HL-60 (cell line): ENCODE measurements around the gene FAM174C.

ENCODE experiments used
- DNase-seq, 2 experiments: peaks; one replicate each; pipeline ENCODE4 v3.0.0-alpha.2; 2010 to 2020; ENCODE audit warnings: low read depth in 1 of 2, low spot score in 1 of 2
- H3K27ac ChIP-seq: fragments of 250-450 bp; sonication (Bioruptor Pico); replicated peaks from 2 replicates; pipeline ENCODE4 v1.5.1; 2020; ENCODE audit warnings: mild to moderate bottlenecking, moderate library complexity
- H3K27me3 ChIP-seq: fragments of 250-450 bp; sonication (Bioruptor Pico); 2 replicates; pipeline ENCODE4 v1.5.1; 2021; ENCODE audit warnings: mild to moderate bottlenecking, moderate library complexity; ENCODE audit not compliant: insufficient read depth, poor library complexity, severe bottlenecking
- H3K4me3 ChIP-seq: replicated peaks from 2 replicates; pipeline ENCODE4 v1.5.1; 2011; ENCODE audit warnings: mild to moderate bottlenecking, control low read depth, low read length; ENCODE audit not compliant: insufficient read depth
- GABPA ChIP-seq: IDR thresholded peaks from 2 replicates; pipeline ENCODE4 v1.6.1; 2012; ENCODE audit warnings: low read depth
- POLR2AphosphoS5 ChIP-seq: IDR thresholded peaks from 2 replicates; pipeline ENCODE4 v1.6.1; 2012; ENCODE audit warnings: low read depth
- SPI1 ChIP-seq: IDR thresholded peaks from 2 replicates; pipeline ENCODE4 v1.6.1; 2012; ENCODE audit warnings: low read depth, mild to moderate bottlenecking, borderline replicate concordance
- TF ChIP-seq, protein P1 (sequence below): IDR thresholded peaks from one replicate; pipeline ENCODE4 v1.5.1; 2011; ENCODE audit warnings: low read length, control low read depth, inconsistent platforms; ENCODE audit not compliant: insufficient read depth
- TF ChIP-seq, protein P2 (sequence below): IDR thresholded peaks from 2 replicates; pipeline ENCODE4 v1.6.1; 2012; ENCODE audit warnings: low read depth; ENCODE audit not compliant: insufficient replicate concordance

Gene FAM174C

DNA sequence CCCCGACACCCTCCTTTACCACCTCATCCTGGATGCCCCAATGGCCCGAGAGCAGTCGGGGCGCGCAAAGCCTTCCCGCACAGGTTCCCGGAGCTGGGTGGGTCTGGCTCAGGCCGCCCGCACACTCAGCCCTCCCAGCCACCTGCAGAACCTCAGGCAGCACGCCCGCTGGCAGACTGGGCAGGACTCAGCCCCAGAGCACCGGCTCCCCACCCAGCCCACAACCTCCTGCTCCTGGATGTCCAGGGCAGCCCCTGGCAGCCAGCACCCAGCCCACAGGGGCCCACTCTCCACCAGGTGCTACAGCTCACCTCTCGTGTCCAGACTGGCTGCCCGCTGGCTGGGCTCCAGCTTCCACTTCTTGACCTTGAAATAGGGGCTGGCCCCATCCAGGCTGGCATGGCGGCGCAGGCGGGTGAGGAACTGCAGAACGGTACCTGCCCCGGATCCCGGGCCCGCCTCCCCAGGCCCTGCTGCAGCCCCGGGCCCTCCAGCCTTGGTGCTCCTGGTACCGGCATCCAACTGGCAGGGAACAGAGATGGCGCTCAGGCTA is 42.1 kb upstream of the FAM174C start:
- DNase-seq: no peak
- TF ChIP-seq POLR2AphosphoS5 (no peak), SPI1 (no peak), GABPA (no peak)
- TF ChIP-seq, protein P1, sequence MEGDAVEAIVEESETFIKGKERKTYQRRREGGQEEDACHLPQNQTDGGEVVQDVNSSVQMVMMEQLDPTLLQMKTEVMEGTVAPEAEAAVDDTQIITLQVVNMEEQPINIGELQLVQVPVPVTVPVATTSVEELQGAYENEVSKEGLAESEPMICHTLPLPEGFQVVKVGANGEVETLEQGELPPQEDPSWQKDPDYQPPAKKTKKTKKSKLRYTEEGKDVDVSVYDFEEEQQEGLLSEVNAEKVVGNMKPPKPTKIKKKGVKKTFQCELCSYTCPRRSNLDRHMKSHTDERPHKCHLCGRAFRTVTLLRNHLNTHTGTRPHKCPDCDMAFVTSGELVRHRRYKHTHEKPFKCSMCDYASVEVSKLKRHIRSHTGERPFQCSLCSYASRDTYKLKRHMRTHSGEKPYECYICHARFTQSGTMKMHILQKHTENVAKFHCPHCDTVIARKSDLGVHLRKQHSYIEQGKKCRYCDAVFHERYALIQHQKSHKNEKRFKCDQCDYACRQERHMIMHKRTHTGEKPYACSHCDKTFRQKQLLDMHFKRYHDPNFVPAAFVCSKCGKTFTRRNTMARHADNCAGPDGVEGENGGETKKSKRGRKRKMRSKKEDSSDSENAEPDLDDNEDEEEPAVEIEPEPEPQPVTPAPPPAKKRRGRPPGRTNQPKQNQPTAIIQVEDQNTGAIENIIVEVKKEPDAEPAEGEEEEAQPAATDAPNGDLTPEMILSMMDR: no peak
- TF ChIP-seq, protein P2, sequence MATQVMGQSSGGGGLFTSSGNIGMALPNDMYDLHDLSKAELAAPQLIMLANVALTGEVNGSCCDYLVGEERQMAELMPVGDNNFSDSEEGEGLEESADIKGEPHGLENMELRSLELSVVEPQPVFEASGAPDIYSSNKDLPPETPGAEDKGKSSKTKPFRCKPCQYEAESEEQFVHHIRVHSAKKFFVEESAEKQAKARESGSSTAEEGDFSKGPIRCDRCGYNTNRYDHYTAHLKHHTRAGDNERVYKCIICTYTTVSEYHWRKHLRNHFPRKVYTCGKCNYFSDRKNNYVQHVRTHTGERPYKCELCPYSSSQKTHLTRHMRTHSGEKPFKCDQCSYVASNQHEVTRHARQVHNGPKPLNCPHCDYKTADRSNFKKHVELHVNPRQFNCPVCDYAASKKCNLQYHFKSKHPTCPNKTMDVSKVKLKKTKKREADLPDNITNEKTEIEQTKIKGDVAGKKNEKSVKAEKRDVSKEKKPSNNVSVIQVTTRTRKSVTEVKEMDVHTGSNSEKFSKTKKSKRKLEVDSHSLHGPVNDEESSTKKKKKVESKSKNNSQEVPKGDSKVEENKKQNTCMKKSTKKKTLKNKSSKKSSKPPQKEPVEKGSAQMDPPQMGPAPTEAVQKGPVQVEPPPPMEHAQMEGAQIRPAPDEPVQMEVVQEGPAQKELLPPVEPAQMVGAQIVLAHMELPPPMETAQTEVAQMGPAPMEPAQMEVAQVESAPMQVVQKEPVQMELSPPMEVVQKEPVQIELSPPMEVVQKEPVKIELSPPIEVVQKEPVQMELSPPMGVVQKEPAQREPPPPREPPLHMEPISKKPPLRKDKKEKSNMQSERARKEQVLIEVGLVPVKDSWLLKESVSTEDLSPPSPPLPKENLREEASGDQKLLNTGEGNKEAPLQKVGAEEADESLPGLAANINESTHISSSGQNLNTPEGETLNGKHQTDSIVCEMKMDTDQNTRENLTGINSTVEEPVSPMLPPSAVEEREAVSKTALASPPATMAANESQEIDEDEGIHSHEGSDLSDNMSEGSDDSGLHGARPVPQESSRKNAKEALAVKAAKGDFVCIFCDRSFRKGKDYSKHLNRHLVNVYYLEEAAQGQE: no peak
- Histone ChIP-seq H3K27ac (no peak overlapping the region), H3K4me3 (no peak overlapping the region), H3K27me3 (peaks cover 20% of the 10 kb centered on the region)

DNA sequence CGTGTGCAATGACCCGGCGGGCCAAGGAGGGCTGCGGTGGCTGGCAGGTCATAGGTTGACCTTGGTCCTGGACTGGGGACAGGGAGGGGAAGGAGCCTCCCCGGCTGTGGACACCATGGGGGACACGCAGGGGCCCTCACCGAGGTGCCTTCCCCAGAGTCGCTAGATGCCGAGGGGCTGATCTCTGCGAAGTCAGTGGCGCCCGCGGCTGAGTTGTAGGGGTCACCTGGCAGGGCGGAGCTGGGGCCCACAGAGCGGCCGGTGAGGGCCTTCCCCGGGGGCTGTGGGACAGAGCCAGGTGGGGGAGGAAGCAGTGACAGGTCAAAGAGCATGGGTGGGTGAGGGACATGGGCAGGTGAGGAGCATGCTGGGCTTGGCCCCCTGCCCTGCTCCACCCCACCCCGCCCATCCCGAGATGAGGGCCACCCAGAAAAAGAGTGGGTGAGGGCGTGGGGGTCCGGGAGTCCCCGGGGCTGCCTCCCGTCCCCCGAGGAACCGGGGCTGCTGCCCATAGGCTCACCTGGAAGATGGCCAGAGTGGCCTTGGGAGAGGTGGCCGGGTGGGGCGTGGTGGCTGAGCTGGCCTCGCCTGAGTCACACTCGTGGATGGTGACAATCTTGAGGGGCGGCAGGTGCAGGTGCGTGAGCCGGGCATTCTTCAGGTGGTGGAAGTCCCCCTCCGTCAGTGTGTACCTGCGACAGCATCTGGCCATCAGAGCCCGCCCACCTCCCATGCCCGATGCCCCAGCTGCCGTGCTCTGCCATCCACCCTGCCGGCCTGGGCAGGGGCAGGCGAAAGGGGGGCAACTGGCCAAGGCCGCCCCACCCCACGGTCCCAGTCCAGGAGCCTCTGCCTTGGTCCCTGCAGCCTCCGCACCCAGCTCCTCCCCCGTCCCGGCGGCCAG is 41.0 kb upstream of the FAM174C start:
- no peak for TF ChIP-seq SPI1
- TF ChIP-seq, protein P1: no peak
- H3K4me3 ChIP-seq: no peak overlapping the region
- no peak for DNase-seq
- no peak overlapping the region for H3K27ac ChIP-seq
- peaks cover 21% of the 10 kb centered on the region for H3K27me3 ChIP-seq

DNA sequence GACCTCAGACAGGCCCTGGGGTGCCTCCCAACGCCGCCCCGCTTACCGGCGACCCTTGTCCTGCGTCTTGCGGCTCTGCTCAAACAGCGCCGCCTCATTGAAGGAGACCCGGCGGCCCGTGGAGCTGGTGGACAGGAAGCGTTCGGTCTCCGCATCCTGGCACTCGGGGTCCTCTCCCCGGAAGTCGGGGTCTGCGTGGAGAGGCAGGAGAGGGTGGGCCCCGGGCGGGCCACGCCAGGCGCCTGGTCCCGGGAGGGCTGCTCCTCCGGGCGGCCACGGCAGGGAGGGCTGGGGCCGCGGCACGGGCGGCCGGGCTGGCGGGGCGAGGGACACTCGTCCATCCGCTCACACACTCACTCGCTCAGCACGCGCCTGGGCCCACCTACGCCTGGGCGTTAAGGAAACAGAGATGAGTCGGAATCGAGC is 40.4 kb upstream of the FAM174C start:
- DNase-seq: no peak
- no peak overlapping the region for H3K27ac ChIP-seq
- no peak overlapping the region for H3K4me3 ChIP-seq
- peaks cover 21% of the 10 kb centered on the region for H3K27me3 ChIP-seq
- TF ChIP-seq SPI1 (no peak), GABPA (no peak), POLR2AphosphoS5 (no peak)
- TF ChIP-seq, protein P2: no peak
- TF ChIP-seq, protein P1: no peak
